Measurements from ENCODE around the gene SLC22A3.

The SLC22A3 gene

GRCh38 chr6:160321729-160322505, 26.3 kb upstream of the SLC22A3 start:
- no peak for TF ChIP-seq CTCF (IDR thresholded peaks at IDR 0.05; ENCODE audit: control insufficient read depth, extremely low read depth, insufficient read depth)
- no peak for DNase-seq (ENCODE audit: low read depth)
- no peak overlapping the region for H3K4me3 ChIP-seq (ENCODE audit: low read depth, low read length)

GRCh38 chr6:160327981-160328380, 20.2 kb upstream of the SLC22A3 start:
- DNase-seq (ENCODE audit: low read depth) = no peak
- no peak for TF ChIP-seq CTCF (IDR thresholded peaks at IDR 0.05; ENCODE audit: control insufficient read depth, extremely low read depth, insufficient read depth)
- no peak overlapping the region for H3K4me3 ChIP-seq (ENCODE audit: low read depth, low read length)

GRCh38 chr6:160328447-160328846, 19.7 kb upstream of the SLC22A3 start:
- TF ChIP-seq CTCF (IDR thresholded peaks at IDR 0.05; ENCODE audit: control insufficient read depth, extremely low read depth, insufficient read depth) = no peak
- DNase-seq (ENCODE audit: low read depth) = no peak
- H3K4me3 ChIP-seq (ENCODE audit: low read depth, low read length) = no peak overlapping the region

GRCh38 chr6:160329188-160329587, 19.0 kb upstream of the SLC22A3 start:
- no peak overlapping the region for H3K4me3 ChIP-seq (ENCODE audit: low read depth, low read length)
- TF ChIP-seq CTCF (IDR thresholded peaks at IDR 0.05; ENCODE audit: control insufficient read depth, extremely low read depth, insufficient read depth) = no peak
- DNase-seq (ENCODE audit: low read depth) = no peak

- no peak overlapping the region for H3K4me3 ChIP-seq (ENCODE audit: low read depth, low read length)
- no peak for DNase-seq (ENCODE audit: low read depth)
- no peak for TF ChIP-seq CTCF (IDR thresholded peaks at IDR 0.05; ENCODE audit: control insufficient read depth, extremely low read depth, insufficient read depth)
Measured at GRCh38 chr6:160330619-160331018, 17.6 kb upstream of the SLC22A3 start.

- TF ChIP-seq CTCF (IDR thresholded peaks at IDR 0.05; ENCODE audit: control insufficient read depth, extremely low read depth, insufficient read depth) = no peak
- DNase-seq (ENCODE audit: low read depth) = no peak
- H3K4me3 ChIP-seq (ENCODE audit: low read depth, low read length) = no peak overlapping the region
Measured at GRCh38 chr6:160331204-160331603, 17.0 kb upstream of the SLC22A3 start.

- no peak for DNase-seq (ENCODE audit: low read depth)
- H3K4me3 ChIP-seq (ENCODE audit: low read depth, low read length) = no peak overlapping the region
- no peak for TF ChIP-seq CTCF (IDR thresholded peaks at IDR 0.05; ENCODE audit: control insufficient read depth, extremely low read depth, insufficient read depth)
Measured at GRCh38 chr6:160331753-160332152, 16.4 kb upstream of the SLC22A3 start.
